PFSK-1 (cell line): ENCODE measurements around the gene MCRIP2.

Experiments
- POLR2AphosphoS5 ChIP-seq: IDR thresholded peaks from 2 replicates; pipeline ENCODE4 v1.6.1; 2012; ENCODE audit warnings: low read depth, mild to moderate bottlenecking, control low read depth, low read length, moderate library complexity
- REST ChIP-seq, 2 experiments: IDR thresholded peaks; 2 replicates each; pipeline versions ENCODE4 v1.6.1 to v1.8.0; 2011 to 2012; ENCODE audit warnings: low read depth in 2 of 2, low read length in 2 of 2, control low read depth in 1 of 2, inconsistent platforms in 1 of 2, mild to moderate bottlenecking in 1 of 2, moderate library complexity in 1 of 2; ENCODE audit not compliant: insufficient read depth in 1 of 2
- TAF1 ChIP-seq: IDR thresholded peaks from 2 replicates; pipeline ENCODE4 v1.6.1; 2012; ENCODE audit warnings: low read length, control low read depth, borderline replicate concordance; ENCODE audit not compliant: insufficient read depth

GRCh38 chr16:662597-662996, 21.0 kb downstream of the MCRIP2 start:
- no peak for TF ChIP-seq TAF1
- no peak for TF ChIP-seq POLR2AphosphoS5
- TF ChIP-seq REST (IDR thresholded peaks at IDR 0.05; ENCODE audit: insufficient read depth in 1 of 2, low read depth in 2 of 2, low read length in 2 of 2): no peak
